SK-N-SH (cell line): Measurements from ENCODE around the gene PIGA.

Source experiments
- GABPA ChIP-seq: IDR thresholded peaks from 2 replicates; pipeline ENCODE4 v1.4.0; 2012; ENCODE audit warnings: low read depth, mild to moderate bottlenecking
- POLR2AphosphoS5 ChIP-seq: IDR thresholded peaks from 2 replicates; pipeline ENCODE4 v1.6.1; 2012; ENCODE audit warnings: low read depth, low read length
- TAF1 ChIP-seq: IDR thresholded peaks from 2 replicates; pipeline ENCODE4 v1.6.1; 2012; ENCODE audit warnings: low read depth, mild to moderate bottlenecking, low read length, moderate library complexity, borderline replicate concordance
- YY1 ChIP-seq: IDR thresholded peaks from 2 replicates; pipeline ENCODE4 v1.4.0; 2012; ENCODE audit warnings: low read depth, mild to moderate bottlenecking
- TF ChIP-seq, protein P1 (sequence below): fragments of 200-600 bp; sonication (generic); IDR thresholded peaks from 2 replicates; pipeline ENCODE4 v1.6.1; 2017; ENCODE audit warnings: antibody characterized with exemption, mild to moderate bottlenecking, moderate library complexity
- TF ChIP-seq, protein P2 (sequence below): IDR thresholded peaks from 2 replicates; pipeline ENCODE4 v1.4.0; 2012; ENCODE audit warnings: low read depth

DNA sequence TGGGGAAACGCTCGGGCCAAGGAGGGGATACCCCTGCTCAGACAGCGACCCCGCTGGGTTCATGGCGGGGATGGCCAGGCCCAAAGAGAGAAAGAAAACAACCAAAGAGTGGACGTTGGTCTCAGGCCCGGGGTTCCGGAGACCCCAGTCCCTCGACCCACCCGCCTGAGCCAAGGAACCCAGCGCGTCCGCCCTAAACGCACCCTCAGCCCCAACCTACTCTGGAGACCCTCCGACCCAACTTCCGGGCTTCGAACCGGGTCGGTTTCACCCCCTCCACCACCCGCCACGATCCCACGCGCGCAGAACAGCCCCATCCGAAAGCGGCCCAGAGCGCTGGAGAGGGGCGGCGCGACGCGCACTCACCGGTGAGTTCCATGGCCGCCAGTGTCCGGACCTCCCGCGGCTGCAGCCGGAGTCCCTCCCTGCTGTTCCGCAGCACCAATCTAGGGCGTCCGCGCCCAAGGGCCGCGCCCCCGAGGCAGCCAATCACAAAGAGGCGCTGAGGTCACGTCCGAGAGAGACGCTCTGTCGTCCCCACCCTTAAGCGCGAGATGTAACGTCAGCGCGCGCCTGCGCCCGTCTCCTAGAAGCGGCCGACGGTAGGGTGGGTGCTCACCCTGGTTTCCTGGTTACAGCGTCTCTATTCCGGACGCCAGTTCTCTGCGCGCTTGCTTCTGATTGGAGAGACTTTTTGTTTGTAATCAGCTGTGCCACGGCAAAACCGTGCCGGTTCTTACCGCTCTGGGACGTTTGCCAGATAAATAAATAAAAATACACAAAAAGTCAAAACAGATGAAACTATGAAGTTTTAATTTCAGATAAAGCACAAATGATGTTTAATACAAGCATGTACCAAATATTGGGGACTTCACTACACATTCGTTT, at the start of gene PIGA:
- peak; percentile 29; the same call in 1 of the 2 replicates for TF ChIP-seq TAF1
- TF ChIP-seq GABPA: peak; percentile 46
- TF ChIP-seq, protein P1, sequence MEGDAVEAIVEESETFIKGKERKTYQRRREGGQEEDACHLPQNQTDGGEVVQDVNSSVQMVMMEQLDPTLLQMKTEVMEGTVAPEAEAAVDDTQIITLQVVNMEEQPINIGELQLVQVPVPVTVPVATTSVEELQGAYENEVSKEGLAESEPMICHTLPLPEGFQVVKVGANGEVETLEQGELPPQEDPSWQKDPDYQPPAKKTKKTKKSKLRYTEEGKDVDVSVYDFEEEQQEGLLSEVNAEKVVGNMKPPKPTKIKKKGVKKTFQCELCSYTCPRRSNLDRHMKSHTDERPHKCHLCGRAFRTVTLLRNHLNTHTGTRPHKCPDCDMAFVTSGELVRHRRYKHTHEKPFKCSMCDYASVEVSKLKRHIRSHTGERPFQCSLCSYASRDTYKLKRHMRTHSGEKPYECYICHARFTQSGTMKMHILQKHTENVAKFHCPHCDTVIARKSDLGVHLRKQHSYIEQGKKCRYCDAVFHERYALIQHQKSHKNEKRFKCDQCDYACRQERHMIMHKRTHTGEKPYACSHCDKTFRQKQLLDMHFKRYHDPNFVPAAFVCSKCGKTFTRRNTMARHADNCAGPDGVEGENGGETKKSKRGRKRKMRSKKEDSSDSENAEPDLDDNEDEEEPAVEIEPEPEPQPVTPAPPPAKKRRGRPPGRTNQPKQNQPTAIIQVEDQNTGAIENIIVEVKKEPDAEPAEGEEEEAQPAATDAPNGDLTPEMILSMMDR: no peak
- TF ChIP-seq, protein P2, sequence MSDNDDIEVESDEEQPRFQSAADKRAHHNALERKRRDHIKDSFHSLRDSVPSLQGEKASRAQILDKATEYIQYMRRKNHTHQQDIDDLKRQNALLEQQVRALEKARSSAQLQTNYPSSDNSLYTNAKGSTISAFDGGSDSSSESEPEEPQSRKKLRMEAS: no peak; the same call in 1 of the 2 replicates
- TF ChIP-seq YY1: peak; percentile 78; the same call in 1 of the 2 replicates
- TF ChIP-seq POLR2AphosphoS5: 0 out of 2 replicates have a peak, but pooled peaks have one; percentile 37
